HG03442 (cell line): ENCODE data around the gene ZNF507.
"Not testable (repeated sequence)": the region's sequence is repeated elsewhere in the genome, so short reads cannot be mapped to it uniquely, and the experiment has no call there.

ENCODE experiments used
- ATAC-seq: cut with Tn5 transposase; IDR thresholded peaks from one replicate; pipeline ENCODE4 v1.9.1; 2021; ENCODE audit warnings: mild to moderate bottlenecking, moderate library complexity; ENCODE audit not compliant: unreplicated experiment

Gene ZNF507

DNA sequence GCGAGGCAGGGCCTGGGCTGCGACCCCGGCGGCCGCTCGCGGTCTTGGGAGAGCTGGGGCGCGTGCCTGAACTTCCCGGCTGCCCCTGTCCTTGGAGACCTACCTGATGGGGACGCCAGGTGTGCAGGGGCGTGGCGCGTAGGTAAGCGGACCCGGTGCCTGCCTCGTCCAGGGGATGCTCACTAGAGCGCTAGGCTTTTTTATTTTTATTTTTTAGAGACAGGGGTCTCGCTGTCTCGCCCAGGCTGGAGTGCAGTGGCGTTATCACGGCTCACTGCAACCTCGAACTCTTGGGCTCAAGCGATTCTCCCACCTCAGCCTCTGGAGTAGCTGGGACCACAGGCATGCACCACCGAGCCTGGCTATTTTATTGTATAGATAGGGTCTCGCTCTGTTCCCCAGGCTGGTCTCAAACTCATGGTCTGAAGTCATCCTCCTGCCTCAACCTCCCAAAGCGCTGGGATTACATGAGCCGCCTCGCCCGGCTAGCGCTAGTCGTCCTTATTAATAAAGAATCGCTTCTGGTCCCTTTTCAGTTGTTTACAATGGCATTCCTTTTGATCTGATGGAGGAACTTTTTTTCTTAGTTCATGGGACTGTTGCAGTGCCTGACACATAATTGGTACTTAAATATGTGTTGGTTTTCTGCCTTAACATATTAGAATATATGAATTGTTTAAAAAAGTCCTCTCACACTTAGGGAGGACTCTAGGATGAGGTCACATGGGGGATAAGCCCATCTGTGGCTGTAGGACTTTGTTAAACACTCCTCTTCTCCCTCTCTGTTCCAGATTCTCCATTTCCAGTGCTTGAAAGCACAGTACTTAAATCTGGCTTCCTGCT lies 61.0 kb downstream of the ZNF507 start:
- no peak for ATAC-seq

DNA sequence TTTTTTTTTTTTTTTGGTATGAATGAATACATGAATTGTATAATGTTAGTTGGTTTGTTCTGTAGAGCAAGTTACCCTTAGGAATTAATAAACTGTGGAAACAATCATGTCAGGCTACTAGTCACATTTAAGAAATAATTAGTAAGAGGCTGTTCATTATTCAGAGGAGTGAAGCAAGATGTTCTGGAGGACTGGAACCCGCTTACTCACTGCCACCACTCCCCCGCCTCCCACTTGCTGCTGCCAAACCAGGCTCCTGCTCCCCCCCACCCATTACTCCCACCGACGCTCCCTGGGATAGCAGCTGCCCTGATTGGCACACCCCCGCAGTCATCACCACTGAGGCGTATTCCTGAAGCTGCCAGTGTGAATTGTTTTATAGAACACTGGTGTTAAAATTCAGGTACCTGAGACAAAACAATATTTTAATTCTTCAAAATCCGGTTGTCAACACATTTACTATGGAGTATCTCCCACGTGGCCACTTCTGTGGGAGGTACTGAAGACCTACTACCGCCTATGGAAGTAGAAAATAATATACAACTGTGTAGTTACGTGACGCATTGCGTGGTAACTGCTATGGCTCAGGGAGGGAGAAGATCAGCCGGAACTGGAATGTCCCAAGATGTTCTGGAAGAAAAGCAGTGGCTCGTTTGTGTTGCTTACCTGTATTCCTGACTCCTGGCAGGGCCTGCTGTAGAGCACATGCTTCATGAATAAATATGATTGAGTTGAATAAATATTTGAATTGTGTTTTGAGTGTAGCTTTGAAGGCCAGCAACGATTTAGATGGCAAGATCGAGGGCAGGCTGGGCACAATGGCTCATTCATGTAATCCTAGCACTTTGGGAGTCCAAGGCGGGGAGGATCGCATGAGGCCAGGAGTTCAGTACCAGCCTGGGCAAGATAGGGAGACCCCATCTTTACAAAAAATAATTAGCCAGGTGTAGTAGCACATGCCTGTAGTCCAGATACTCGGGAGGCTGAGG lies 61.9 kb downstream of the ZNF507 start:
- ATAC-seq = no peak

GRCh38 chr19:32415246-32415645 lies 69.8 kb downstream of the ZNF507 start:
- no peak for ATAC-seq

DNA sequence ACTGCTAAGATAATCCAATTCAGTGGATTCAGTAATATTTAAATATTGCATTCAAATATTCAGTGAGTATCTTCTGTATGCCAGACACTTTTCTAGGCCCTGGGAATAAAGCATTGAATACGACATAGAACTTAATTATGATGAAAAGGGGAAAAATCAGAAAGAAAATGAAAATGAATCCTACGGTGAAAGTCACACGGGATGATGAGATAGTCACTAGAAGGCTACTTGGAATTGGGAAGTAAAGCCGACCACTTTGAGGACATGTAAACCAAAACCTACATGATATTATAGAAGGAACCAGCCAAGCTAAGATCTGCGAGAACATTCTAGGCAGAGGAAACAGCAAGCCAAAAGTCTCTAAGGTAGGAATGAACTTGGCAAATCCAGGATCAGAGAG lies 70.3 kb downstream of the ZNF507 start:
- no peak for ATAC-seq

- no peak for ATAC-seq
These were observed 71.5 kb downstream of the ZNF507 start for GRCh38 chr19:32416749-32417456.

- ATAC-seq = no peak
These were observed 72.7 kb downstream of the ZNF507 start for GRCh38 chr19:32418155-32418554.

GRCh38 chr19:32421589-32422361 lies 76.4 kb downstream of the ZNF507 start:
- ATAC-seq = no peak

DNA sequence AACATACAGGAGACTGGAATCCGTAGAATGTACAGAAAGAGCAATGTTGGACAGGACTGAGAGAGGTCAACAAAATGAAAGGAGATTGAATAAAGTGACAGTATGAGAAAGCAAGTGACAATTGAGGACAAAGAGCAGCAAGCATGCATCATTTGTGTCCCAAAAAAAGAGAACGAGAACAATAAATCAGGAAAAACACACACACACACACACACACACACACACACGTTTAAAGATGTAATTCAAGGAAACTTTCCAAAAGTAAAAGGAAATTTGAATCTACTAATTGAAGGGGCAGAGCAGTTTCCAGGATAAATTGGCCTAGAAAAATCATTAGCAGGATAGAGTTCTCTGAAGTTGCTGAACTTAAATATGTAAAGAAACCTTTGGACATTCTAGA lies 77.0 kb downstream of the ZNF507 start:
- ATAC-seq = no peak

GRCh38 chr19:32423944-32424343 lies 78.5 kb downstream of the ZNF507 start:
- ATAC-seq = not testable (repeated sequence)

GRCh38 chr19:32427536-32427935 lies 82.1 kb downstream of the ZNF507 start:
- ATAC-seq = no peak

DNA sequence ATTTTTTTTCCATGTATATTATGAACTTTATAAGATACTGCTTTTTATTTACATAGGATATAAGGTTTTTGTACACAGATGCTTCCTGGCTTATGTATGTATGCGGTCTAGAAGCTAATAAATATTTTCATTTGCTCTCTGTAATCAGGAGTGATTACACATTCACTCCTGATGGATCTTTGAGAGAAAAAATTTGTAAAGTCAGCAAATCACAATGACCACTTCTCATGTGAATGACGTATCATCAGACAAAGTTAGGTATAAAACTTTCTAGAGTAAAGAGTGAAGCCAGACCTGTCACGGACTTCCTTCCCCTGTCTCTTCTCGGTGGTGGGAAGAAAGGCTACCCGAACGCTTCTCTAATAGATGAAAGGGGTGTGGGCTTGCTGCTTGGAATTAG lies 91.3 kb downstream of the ZNF507 start:
- no peak for ATAC-seq

DNA sequence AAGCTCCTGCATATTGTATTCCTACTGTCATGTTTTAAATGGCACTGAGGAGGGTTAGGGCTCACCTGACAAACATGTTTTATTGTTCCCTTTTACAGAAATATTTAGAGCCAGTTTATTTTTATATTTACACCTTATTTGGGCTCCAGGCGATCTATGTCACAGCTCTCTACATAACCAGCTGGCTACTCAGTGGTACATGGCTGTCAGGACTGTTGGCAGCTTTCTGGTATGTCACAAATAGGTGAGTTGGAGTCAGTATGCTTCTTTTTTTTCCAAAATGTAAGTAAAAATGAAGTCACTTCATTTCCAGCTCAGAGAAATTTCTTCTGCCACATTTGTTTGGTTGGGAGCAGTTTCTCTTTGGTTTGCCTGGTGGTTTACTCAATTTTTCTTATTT lies 91.7 kb downstream of the ZNF507 start:
- no peak for ATAC-seq
